ENCODE data around the gene KRTCAP2. TPM values are rescaled to one million over a fixed set of nuclear protein-coding genes. Genes with fewer than 3 reads are reported as not detected.
"Not testable (repeated sequence)": the region's sequence is repeated elsewhere in the genome, so short reads cannot be mapped to it uniquely, and the experiment has no call there.

KRTCAP2 gene
- total RNA-seq, 1 donor = 100 TPM

DNA sequence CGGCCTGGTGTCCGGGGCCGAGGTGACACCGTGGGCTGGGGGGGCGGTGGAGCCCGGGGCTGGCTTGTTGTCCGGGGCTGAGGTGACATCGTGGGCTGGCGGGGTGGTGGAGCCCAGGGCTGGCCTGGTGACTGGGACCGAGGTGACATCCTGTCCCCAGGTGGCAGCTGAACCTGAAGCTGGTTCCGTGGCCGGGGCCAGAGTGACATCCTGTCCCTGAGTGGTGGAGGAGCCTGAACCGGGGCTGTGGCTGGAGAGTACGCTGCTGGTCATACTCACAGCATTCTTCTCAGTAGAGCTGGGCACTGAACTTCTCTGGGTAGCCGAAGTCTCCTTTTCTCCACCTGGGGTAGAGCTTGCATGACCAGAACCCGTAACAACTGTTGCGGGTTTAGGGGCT is 18.8 kb upstream of the KRTCAP2 start:
- no peak overlapping the region for H3K4me3 ChIP-seq (ENCODE audit: low read depth, low read length)
- no peak for DNase-seq (ENCODE audit: low read depth)
- no peak for TF ChIP-seq CTCF (IDR thresholded peaks at IDR 0.05; ENCODE audit: insufficient read depth, low read length)

DNA sequence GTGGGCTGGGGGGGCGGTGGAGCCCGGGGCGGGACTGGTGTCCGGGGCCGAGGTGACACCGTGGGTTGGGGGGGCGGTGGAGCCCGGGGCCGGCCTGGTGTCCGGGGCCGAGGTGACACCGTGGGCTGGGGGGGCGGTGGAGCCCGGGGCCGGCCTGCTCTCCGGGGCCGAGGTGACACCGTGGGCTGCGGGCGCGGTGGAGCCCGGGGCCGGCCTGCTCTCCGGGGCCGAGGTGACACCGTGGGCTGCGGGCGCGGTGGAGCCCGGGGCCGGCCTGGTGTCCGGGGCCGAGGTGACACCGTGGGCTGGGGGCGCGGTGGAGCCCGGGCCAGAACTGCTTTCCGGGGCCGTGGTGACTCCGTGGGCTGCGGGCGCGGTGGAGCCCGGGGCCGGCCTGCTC is 16.8 kb upstream of the KRTCAP2 start:
- not testable (repeated sequence) for DNase-seq (ENCODE audit: low read depth); H3K4me3 ChIP-seq (ENCODE audit: low read depth, low read length)

- no peak for TF ChIP-seq CTCF (IDR thresholded peaks at IDR 0.05; ENCODE audit: insufficient read depth, low read length)
- DNase-seq (ENCODE audit: low read depth) = no peak
- no peak overlapping the region for H3K4me3 ChIP-seq (ENCODE audit: low read depth, low read length)
These were observed 15.2 kb upstream of the KRTCAP2 start for GRCh38 chr1:155188268-155188667.

DNA sequence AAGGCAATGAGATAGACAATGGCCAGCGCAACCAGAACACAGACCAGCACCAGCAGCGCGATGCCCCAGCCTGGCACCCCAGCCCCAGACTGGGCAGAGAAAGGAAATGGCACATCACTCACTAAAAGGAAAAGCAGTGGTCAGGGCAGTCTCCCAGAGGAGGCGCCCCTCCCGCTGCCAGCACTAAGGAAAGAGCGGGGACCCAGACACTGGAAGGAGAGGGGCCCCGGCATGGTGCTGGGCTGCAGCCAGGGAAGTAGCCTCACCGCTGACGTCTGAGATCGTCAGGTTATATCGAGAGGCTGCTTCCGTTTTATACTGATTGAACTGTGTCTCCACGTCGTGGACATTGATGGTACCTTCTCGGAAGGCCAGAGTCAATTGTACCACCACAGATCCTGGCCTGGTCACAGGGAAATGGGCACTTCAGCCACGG is 14.4 kb upstream of the KRTCAP2 start:
- no peak for DNase-seq (ENCODE audit: low read depth)
- TF ChIP-seq CTCF (IDR thresholded peaks at IDR 0.05; ENCODE audit: insufficient read depth, low read length) = no peak
- H3K4me3 ChIP-seq (ENCODE audit: low read depth, low read length) = no peak overlapping the region

DNA sequence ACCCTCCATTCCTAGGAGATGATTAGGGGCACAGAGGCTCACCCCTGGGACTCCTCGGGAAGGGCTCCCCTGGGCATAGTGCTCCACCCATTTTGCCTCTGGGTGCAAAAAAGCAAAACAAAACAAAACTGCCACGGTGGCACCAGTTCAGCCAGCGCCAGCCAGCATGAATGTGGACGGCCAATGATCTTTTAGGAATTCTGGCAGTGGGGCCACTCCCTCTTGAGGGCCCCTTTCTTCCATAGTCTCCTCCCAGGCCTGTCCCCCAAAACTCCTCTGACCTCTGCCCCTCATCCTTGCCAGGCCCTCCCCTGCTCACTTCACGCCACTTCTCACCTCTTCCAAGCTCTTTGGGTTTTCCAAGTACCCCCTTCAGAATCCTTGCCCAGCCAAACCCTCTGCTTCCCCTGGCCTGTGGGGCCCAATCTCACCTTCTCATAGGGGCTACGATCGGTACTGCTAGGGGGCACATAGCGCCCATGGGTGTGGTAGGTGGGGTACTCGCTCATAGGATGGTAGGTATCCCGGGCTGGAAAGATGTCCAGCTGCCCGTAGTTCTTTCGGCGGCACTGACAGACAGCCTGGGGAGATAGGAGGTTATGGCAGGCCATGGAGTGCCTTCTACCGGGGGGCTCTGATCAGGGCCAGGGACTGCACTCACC is 13.8 kb upstream of the KRTCAP2 start:
- no peak for DNase-seq (ENCODE audit: low read depth)
- H3K4me3 ChIP-seq (ENCODE audit: low read depth, low read length) = no peak overlapping the region
- TF ChIP-seq CTCF (IDR thresholded peaks at IDR 0.05; ENCODE audit: insufficient read depth, low read length) = no peak

- no peak for DNase-seq (ENCODE audit: low read depth)
- H3K4me3 ChIP-seq (ENCODE audit: low read depth, low read length) = no peak overlapping the region
- TF ChIP-seq CTCF (IDR thresholded peaks at IDR 0.05; ENCODE audit: insufficient read depth, low read length) = no peak
These were observed 13.1 kb upstream of the KRTCAP2 start for GRCh38 chr1:155186067-155186793.

- no peak overlapping the region for H3K4me3 ChIP-seq (ENCODE audit: low read depth, low read length)
- no peak for TF ChIP-seq CTCF (IDR thresholded peaks at IDR 0.05; ENCODE audit: insufficient read depth, low read length)
- DNase-seq (ENCODE audit: low read depth) = no peak
These were observed 12.6 kb upstream of the KRTCAP2 start for GRCh38 chr1:155185783-155186066.

All from fibroblast of the aortic adventitia (primary cell).